Retinal pigment epithelial cell (primary cell): ENCODE results near the gene NBEA.

Source experiments
- DNase-seq: peaks from one replicate; pipeline ENCODE4 v3.0.0-alpha.2; 2010; ENCODE audit warnings: low read depth
- H3K4me3 ChIP-seq: 2 replicates; pipeline ENCODE4 v1.5.1; 2011; ENCODE audit warnings: mild to moderate bottlenecking, low read length, control low read depth, moderate library complexity
- TF ChIP-seq, protein P1 (sequence below): conservative IDR thresholded peaks from 2 replicates; pipeline ENCODE4 v1.5.1; 2011; ENCODE audit warnings: low read depth, low read length, control low read depth, inconsistent platforms

NBEA gene

DNA sequence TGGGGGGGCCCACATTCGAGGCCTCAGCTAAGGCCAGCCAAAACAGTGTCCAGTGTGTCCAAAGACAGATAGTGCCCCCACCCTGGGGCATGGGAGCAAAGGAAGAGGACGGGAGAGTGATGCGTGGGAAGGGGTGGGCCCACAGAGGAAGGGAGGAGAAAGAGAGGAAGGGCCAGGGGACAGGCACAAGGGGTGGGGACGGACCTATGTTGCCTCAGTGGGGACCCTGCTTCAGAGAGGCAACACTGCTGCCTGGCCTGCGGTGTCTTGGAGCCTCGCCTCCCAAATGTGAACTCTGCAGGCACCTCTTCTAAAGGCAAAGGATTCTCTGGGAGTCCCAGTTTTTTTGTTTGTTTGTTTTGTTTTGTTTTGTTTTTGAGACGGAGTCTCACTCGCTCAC lies 764.7 kb downstream of the NBEA start:
- TF ChIP-seq, protein P1, sequence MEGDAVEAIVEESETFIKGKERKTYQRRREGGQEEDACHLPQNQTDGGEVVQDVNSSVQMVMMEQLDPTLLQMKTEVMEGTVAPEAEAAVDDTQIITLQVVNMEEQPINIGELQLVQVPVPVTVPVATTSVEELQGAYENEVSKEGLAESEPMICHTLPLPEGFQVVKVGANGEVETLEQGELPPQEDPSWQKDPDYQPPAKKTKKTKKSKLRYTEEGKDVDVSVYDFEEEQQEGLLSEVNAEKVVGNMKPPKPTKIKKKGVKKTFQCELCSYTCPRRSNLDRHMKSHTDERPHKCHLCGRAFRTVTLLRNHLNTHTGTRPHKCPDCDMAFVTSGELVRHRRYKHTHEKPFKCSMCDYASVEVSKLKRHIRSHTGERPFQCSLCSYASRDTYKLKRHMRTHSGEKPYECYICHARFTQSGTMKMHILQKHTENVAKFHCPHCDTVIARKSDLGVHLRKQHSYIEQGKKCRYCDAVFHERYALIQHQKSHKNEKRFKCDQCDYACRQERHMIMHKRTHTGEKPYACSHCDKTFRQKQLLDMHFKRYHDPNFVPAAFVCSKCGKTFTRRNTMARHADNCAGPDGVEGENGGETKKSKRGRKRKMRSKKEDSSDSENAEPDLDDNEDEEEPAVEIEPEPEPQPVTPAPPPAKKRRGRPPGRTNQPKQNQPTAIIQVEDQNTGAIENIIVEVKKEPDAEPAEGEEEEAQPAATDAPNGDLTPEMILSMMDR: no peak
- no peak for DNase-seq
- no peak overlapping the region for H3K4me3 ChIP-seq

DNA sequence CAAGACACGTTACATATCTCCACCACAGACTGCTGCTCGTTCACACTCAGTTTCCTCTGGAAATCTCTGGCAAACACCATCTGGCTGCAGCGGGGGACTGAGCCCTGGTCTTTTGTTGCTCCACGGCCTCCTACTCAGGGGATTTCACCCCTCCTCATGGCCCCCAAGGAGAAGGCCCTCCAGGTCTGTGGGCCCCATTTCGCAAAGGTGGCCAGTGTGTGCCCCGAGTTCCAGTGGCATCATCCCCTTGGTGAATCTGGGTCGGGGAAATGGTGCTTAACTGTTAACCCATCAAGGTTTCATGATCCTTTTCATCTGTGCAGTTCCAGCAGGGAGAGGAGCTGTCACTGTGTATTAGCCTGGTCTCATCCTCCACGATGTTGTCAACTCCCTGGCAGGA lies 769.8 kb downstream of the NBEA start:
- no peak for DNase-seq
- H3K4me3 ChIP-seq: no peak overlapping the region
- TF ChIP-seq, protein P1: no peak

DNA sequence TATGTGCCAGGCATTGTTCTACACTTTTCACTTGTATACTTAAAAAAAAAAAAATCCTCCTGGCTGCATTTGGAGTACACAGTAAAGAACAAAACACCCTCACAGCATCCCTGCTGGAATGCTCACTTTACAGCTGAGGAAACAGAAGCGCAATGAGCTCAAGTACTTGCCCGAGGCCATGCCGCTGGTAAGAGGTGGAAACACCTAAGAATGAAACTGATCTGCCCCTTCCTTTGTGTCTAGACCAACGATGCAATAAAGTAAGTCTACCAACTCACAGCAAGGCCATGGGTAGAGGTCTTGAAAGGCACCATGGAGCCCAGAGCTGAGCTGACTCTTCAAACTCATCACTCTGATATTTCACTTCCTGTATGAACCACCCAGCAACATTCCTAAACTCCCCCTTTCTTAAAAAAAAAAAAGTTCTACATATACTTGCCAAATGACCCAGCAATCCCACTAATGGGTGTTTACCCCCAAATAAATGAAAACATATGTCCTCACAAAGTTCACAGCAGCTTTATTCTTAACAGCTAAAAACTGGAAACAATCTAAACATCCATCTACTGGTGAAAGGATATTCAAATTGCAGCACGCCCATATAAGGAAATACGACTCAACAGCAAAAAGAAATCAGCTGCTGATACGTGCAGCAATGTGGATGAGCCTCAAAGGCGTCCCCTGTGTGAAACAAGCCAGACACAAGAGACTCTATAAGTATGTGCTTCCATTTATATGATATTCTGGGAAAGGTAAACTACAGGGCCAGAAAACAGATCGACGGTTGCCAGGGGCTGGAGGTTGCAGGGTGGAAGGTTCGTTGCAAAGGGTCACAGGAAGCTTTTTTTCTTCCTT lies 771.1 kb downstream of the NBEA start:
- no peak overlapping the region for H3K4me3 ChIP-seq
- no peak for DNase-seq
- TF ChIP-seq, protein P1: no peak

DNA sequence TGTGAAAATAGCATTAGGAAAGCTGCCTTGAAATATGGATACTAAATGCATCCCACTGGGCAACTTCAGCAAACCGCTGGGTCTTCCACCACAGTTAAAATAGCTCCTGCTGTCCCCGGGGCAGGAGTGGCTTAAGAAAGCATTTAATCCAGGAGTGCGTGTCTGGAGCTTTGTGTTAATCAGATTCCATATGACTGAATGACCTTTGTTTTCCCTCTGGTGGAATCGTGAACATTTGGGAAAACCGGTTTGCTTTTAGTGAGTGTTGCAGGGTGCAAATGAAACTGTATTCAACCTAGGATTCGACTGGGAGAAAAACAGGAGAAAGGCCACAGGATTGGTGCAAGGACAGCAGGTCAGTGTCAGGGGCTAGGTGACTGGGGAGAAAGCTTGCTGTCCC lies 772.1 kb downstream of the NBEA start:
- no peak for DNase-seq
- TF ChIP-seq, protein P1: no peak
- no peak overlapping the region for H3K4me3 ChIP-seq

DNA sequence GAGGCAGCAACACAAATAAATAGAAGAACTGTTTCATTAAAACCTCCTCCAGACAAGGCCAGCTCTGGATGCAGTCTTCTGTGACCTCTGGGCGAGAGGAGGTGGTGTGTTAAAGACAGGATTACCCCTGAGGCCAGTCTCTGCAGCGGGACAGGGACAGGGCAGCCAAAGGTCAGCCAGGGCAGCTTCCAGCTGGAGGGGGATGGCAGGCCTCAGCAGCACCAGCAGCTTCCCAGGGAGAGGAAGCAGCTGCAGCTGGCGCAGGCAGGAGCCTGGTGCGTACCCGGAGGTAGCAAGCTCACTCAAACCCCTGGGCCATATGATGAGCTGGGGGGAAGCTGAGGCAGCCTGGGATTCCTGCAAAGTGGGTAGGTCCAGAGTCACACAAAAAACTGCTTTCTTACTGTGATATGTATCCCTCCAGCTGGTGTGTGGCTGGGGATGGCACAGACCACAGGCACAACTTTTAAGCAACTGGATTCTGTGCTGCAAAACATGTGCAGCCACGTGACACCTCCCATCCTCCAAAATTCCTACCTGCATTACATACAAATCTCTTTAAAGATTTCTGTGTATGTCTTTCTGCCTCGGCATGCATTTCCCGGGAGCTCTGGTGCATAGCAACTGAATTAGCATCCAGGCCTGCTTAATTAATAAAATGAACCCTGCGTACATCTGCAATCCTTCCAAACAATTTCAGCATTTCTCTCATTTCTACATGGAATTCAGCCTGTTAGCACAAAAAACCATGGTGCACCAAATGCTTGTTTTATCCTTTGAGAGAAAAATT lies 772.7 kb downstream of the NBEA start:
- no peak for DNase-seq
- TF ChIP-seq, protein P1: no peak
- no peak overlapping the region for H3K4me3 ChIP-seq

DNA sequence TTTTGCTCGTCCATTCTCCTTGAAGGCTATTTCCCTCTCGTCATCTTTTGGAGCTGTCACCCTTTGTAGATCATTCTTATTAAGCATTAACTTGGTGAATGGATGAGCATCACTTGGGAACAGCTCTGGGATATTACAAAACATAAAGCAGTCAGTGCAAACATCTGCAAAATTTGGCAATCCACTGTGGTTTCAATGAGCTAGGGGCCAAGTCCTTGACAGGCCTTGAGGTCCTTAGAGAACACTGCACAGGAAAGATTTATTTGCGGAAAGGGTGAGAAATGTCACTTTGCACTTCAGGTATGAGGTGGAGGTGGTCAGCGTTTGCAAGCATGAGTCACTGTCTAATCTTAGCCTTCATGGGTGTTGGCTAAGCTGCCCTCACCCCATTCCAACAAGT lies 774.1 kb downstream of the NBEA start:
- no peak for DNase-seq
- TF ChIP-seq, protein P1: no peak
- no peak overlapping the region for H3K4me3 ChIP-seq
